Left lung (tissue), 10 donors: Measurements from ENCODE around the gene PRKN. TPM values are rescaled to one million over a fixed set of nuclear protein-coding genes. Genes with fewer than 3 reads are reported as not detected.
A peak's percentile ranks its signal among the peaks of the same experiment; 100 is the strongest.

Experiments
- ATAC-seq: fragments of 200-7000 bp; cut with Tn5 transposase; one replicate; pipeline ENCODE4 v1.9.1; 2020; ENCODE audit warnings: moderate library complexity
- DNase-seq, 4 donors: peaks; one replicate each; pipeline ENCODE4 v3.0.0-alpha.2; 2013 to 2020
- H3K27ac ChIP-seq, 2 donors: fragments of 200-600 bp; sonication (generic) in 1 of 2; one replicate each; pipeline versions ENCODE4 v1.5.0 to v1.8.0; 2020 to 2021
- H3K27me3 ChIP-seq, 2 donors: fragments of 200-600 bp; sonication (generic) in 1 of 2; one replicate each; pipeline versions ENCODE4 v1.5.0 to v1.8.0; 2020 to 2021
- H3K36me3 ChIP-seq, 2 donors: fragments of 200-600 bp; sonication (generic) in 1 of 2; one replicate each; pipeline versions ENCODE4 v1.5.0 to v1.8.0; 2020 to 2021
- H3K4me1 ChIP-seq, 2 donors: fragments of 200-600 bp; one replicate each; pipeline ENCODE4 v1.8.0; 2021
- H3K4me3 ChIP-seq, 2 donors: fragments of 200-600 bp; sonication (generic) in 1 of 2; one replicate each; pipeline versions ENCODE4 v1.5.0 to v1.8.0; 2020 to 2021; ENCODE audit warnings: mild to moderate bottlenecking in 1 of 2
- H3K9me3 ChIP-seq, 2 donors: fragments of 200-600 bp; sonication (generic) in 1 of 2; one replicate each; pipeline versions ENCODE4 v1.5.0 to v1.8.0; 2020 to 2021
- intact Hi-C, 2 donors: fragments of 100-400 bp; cut with DNase I; formaldehyde crosslinking; loops; one replicate each; pipeline versions ENCODE4 v1.11.2 to v1.14.2; 2022
- polyA plus RNA-seq, 6 donors: library from polyadenylated mRNA; unstranded; fragments of 120-200 nt; gene quantifications; one replicate each; pipeline ENCODE4 v1.2.1, GENCODE V29; 2013; ENCODE audit not compliant: insufficient read length in 6 of 6
- total RNA-seq, 2 donors: library from RNA; stranded (reverse); fragmentation: NEBNext Ultra II Directional; extraction: Animal tissue kit (Norgen Biotek cat#: 25700); gene quantifications; one replicate each; pipeline ENCODE4 v1.2.1, GENCODE V29; 2021
- TF ChIP-seq, protein P1 (sequence below), 2 donors: fragments of 200-600 bp; sonication (generic) in 1 of 2; IDR thresholded peaks; one replicate each; pipeline versions ENCODE4 v1.5.0 to v1.8.0; 2021; ENCODE audit warnings: antibody characterized with exemption in 2 of 2
- donor health status: DM: no; HTN: yes; CAD: no.
- donor health status: DM: no; HTN: no; CAD: no.

The PRKN gene
- total and polyA plus RNA-seq, 8 donors, result 1.9 to 4.3 (median 2.5) TPM

DNA sequence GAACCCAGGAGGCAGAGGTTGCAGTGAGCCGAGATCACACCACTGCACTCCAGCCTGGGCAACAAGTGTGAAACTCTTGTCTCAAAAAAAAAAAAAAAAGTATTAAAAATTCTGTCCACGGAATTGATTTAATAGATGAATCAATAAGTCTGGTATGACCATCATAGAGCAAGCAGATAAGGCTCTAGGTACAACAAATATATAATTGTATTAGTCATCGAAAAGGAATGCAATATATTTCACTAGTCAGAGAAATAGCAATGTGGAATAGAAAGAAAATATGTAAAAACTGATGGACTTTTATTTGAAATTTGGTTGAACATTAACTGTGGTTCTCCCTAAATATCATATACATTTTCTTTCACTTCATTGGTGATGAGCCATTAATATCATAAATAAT is 976.9 kb downstream of the PRKN start:
- TF ChIP-seq, protein P1, sequence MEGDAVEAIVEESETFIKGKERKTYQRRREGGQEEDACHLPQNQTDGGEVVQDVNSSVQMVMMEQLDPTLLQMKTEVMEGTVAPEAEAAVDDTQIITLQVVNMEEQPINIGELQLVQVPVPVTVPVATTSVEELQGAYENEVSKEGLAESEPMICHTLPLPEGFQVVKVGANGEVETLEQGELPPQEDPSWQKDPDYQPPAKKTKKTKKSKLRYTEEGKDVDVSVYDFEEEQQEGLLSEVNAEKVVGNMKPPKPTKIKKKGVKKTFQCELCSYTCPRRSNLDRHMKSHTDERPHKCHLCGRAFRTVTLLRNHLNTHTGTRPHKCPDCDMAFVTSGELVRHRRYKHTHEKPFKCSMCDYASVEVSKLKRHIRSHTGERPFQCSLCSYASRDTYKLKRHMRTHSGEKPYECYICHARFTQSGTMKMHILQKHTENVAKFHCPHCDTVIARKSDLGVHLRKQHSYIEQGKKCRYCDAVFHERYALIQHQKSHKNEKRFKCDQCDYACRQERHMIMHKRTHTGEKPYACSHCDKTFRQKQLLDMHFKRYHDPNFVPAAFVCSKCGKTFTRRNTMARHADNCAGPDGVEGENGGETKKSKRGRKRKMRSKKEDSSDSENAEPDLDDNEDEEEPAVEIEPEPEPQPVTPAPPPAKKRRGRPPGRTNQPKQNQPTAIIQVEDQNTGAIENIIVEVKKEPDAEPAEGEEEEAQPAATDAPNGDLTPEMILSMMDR (IDR thresholded peaks at IDR 0.05), result no peak
- no peak for ATAC-seq
- Histone ChIP-seq H3K4me1 (no peaks in the 10 kb centered on the region), H3K27ac (no peak overlapping the region), H3K36me3 (no peaks in the 10 kb centered on the region), H3K27me3 (no peaks in the 10 kb centered on the region), H3K4me3 (no peak overlapping the region), H3K9me3 (no peaks in the 10 kb centered on the region)
- intact Hi-C loops, result no loop called here
- no peak for DNase-seq

DNA sequence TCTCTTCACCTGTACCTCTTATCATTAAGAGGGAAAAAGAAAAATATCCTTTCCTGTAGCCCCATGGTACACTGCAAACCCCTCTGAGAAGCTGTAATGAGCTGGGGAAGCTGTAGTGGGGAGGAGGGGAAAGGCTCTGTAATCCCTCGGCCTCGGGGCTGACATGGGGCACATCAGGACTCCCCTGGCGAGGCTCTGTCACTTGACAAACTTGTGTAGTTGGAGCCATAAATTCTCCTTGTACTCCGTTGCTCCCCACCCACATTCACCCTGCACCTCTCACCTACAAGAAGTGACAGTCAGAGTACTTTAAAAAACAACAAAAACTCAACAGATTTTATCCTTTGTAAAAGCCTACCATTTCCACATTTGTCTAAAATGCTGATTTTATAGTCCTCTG is 978.0 kb downstream of the PRKN start:
- Histone ChIP-seq H3K27ac (no peak overlapping the region), H3K4me1 (no peaks in the 10 kb centered on the region), H3K4me3 (no peak overlapping the region), H3K36me3 (no peaks in the 10 kb centered on the region), H3K27me3 (no peaks in the 10 kb centered on the region), H3K9me3 (no peaks in the 10 kb centered on the region)
- ATAC-seq, result no peak
- intact Hi-C loops, result no loop called here
- TF ChIP-seq, protein P1 (IDR thresholded peaks at IDR 0.05), result no peak
- no peak for DNase-seq

DNA sequence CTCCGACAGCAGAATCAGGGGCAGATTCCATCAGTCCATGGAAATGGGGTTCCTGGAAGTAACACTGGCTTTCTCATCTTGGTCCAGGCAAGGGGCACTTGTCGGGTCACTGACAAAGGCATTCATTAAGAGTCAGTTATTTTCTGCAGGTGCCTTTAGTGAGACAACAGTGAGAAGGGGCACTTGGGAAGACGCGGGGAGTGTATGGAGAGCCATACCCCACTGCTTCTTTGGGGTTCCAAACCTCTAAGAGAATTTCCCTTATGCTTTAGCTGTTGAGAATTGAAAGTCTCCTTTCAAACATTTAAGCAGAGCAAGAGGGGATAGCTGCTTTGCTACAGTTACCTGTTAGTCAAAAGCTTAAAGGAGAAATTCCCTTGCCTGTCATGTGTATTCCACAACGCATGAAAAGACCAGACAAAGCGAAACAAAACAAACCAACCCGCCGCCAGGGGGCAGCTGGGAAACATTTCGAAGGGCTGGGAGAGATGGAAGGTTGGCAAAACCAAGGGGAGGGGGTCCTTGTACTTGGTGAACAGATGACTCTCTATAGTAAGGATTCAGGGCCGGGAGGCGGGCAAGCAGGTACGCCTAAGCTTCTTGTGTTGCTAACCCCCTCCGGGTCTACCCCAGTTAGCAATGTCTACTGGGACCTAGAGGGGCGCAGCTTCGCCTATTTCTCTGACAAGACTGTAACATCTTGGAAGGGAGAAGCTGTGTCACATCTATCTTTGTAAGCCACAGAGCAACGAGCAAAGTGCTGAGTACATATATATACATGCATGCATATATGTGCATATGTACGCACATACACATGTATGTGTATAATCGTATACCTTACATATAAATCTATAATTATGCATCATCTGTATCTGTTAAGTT is 978.8 kb downstream of the PRKN start:
- TF ChIP-seq, protein P1 (IDR thresholded peaks at IDR 0.05), result peak; percentile 10 to 40
- ATAC-seq, result peak; percentile 33
- intact Hi-C loops, result no loop called here
- Histone ChIP-seq H3K4me1 (no peaks in the 10 kb centered on the region), H3K4me3 (no peak overlapping the region), H3K36me3 (no peaks in the 10 kb centered on the region), H3K27ac (no peak overlapping the region), H3K9me3 (no peaks in the 10 kb centered on the region), H3K27me3 (no peaks in the 10 kb centered on the region)
- peak in 2 of 4 donors; percentile 24 to 50 for DNase-seq

DNA sequence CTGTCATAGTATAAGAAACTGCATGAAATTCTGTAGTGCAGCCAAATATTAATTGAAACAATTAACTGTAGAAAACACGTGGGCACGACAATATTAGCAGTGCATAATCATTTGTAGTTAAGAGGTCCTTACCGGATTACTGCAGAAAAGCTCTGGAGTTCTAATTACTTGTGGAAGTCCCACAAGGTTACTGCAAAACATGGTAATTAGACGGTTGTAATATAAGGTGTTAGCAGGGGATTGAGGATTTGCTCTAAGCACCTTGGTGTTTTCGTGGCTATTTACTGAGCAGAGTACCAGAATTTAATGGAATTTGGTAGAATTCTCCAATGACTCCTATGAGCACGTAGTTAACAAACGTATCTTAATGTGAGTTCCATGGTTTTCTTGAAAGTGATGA is 980.1 kb downstream of the PRKN start:
- H3K4me1 ChIP-seq, result no peaks in the 10 kb centered on the region
- no peak overlapping the region for H3K4me3 ChIP-seq
- DNase-seq (no peak), ATAC-seq (no peak)
- H3K9me3 ChIP-seq, result no peaks in the 10 kb centered on the region
- H3K36me3 ChIP-seq, result no peaks in the 10 kb centered on the region
- no peaks in the 10 kb centered on the region for H3K27me3 ChIP-seq
- intact Hi-C loops, result no loop called here
- no peak overlapping the region for H3K27ac ChIP-seq
- TF ChIP-seq, protein P1 (IDR thresholded peaks at IDR 0.05), result no peak

DNA sequence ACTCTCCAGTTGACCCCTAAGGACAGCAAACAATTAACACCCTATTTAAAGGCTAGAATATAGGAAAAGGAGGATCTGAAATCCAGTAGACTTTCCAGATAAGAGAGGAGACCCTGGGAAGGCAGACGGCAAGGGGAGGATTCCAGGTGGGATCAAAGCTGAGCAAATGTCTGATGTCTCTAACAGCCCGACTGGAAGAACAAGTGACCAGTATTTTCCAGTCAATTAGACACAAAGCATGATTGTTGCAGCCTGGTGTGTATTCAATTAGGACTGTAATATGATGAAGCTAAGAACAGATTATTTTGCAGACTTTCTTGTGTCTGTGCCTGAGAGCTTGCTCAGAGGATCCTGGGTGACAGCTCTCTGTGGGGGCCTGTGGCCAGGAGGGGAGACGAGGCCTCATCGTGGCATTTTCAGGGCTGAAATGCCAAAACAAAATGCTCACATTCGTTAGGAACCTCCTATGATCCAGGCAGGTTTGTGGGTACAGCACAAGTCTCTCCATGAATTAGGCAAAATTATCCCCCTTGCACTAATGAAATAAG is 981.9 kb downstream of the PRKN start:
- TF ChIP-seq, protein P1 (IDR thresholded peaks at IDR 0.05), result no peak
- no peak for DNase-seq
- H3K4me3 ChIP-seq, result no peak overlapping the region
- H3K27ac ChIP-seq, result no peak overlapping the region
- H3K27me3 ChIP-seq, result no peaks in the 10 kb centered on the region
- intact Hi-C loops, result no loop called here
- H3K9me3 ChIP-seq, result no peaks in the 10 kb centered on the region
- H3K36me3 ChIP-seq, result no peaks in the 10 kb centered on the region
- H3K4me1 ChIP-seq, result no peaks in the 10 kb centered on the region
- ATAC-seq, result no peak
